ENCODE data around the gene RNF40. TPM values are rescaled to one million over a fixed set of nuclear protein-coding genes. Genes with fewer than 3 reads are reported as not detected.

RNF40 gene
- total and polyA plus RNA-seq, 2 of the 8 experiments (the other 6 are each of a cell fraction or from before 2014, with no cell fraction given): 38.5 to 68.7 TPM

DNA sequence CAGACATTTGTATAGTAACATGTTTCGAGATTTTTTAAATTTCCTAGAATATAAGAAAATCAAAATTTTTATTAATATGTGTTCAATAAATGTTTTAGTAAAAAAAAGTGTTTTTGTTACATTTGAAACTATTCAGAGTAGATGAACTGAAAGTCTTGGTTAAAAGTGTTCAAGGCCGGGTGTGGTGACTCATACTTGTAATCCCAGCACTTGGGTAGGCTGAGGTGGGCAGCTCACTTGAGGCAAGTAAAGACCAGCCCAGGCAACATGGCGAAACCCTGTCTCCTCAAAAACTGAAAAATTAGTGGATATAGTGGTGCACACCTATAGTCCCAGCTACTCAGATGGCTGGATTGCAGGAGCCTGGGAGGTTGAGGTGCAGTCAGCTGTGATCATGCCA lies 30.7 kb upstream of the RNF40 start:
- Histone ChIP-seq H2BK20ac (ENCODE audit: low read length) (no peak overlapping the region), H4K5ac (ENCODE audit: insufficient read length, low read depth, low read length) (no peak overlapping the region), H3K14ac (ENCODE audit: insufficient read length) (no peak overlapping the region), H2AK5ac (ENCODE audit: low read depth, low read length) (no peak overlapping the region), H2AFZ (ENCODE audit: low read length) (no peak overlapping the region), H3K27ac (ENCODE audit: low read depth, low read length) (no peak overlapping the region), H4K8ac (ENCODE audit: extremely low read depth, insufficient read depth, low read length) (no peak overlapping the region), H3K4ac (replicated peaks; ENCODE audit: insufficient read length, low read depth, low read length) (no peak overlapping the region), H2BK120ac (replicated peaks; ENCODE audit: low read depth, low read length) (no peak overlapping the region), H3K4me2 (ENCODE audit: insufficient read depth in 1 of 2, low read depth in 2 of 2, low read length in 2 of 2) (no peak overlapping the region), H3K27me3 (replicated peaks in 1 of 4; ENCODE audit: control insufficient read depth in 3 of 4, extremely low read depth in 1 of 4, insufficient read depth in 3 of 4, low read length in 3 of 4) (no peaks in the 10 kb centered on the region), H2BK5ac (ENCODE audit: low read depth, low read length) (no peak overlapping the region), H2BK12ac (ENCODE audit: low read depth, low read length) (no peak overlapping the region), H3K36me3 (ENCODE audit: control insufficient read depth in 2 of 4, insufficient read depth in 4 of 4, low read length in 3 of 4) (peaks cover 21 to 52% (median 41%) of the 10 kb centered on the region in 4 experiments), H3K56ac (replicated peaks; ENCODE audit: insufficient read length, low read depth, low read length) (no peak overlapping the region), H3K23me2 (ENCODE audit: low read depth, low read length) (no peaks in the 10 kb centered on the region), H3K79me2 (ENCODE audit: control insufficient read depth in 1 of 2, insufficient read depth in 2 of 2, low read length in 2 of 2) (no peaks in the 10 kb centered on the region; a peak in 1 of 4 replicates), H2BK15ac (ENCODE audit: low read length) (no peak overlapping the region), H4K91ac (replicated peaks; ENCODE audit: insufficient read length, low read length) (no peak overlapping the region), H3K18ac (ENCODE audit: extremely low read depth, low read length) (no peak overlapping the region), H3K4me1 (replicated peaks in 1 of 4; ENCODE audit: control insufficient read depth in 3 of 4, insufficient read depth in 4 of 4, low read length in 3 of 4) (peaks cover 0 to 3% (median 3%) of the 10 kb centered on the region in 4 experiments; a peak in 2 of 7 replicates), H3K79me1 (ENCODE audit: low read depth, low read length) (no peaks in the 10 kb centered on the region), H3K9me3 (ENCODE audit: insufficient read depth in 2 of 2, low read depth in 1 of 2, low read length in 1 of 2) (no peaks in the 10 kb centered on the region), H3K4me3 (ENCODE audit: extremely low read depth in 1 of 4, insufficient read depth in 2 of 4, low read depth in 3 of 4, low read length in 4 of 4) (no peak overlapping the region), H3K23ac (ENCODE audit: insufficient read length) (no peak overlapping the region), H3K9ac (replicated peaks in 1 of 4; ENCODE audit: extremely low read depth in 1 of 4, low read depth in 3 of 4, low read length in 3 of 4) (no peak overlapping the region), H4K20me1 (replicated peaks in 1 of 2; ENCODE audit: control insufficient read depth in 1 of 2, insufficient read depth in 2 of 2, low read length in 2 of 2) (peaks cover 0 to 4% of the 10 kb centered on the region in 2 experiments)
- ChIA-PET CTCF (ENCODE audit: partially characterized antibody) (no interaction called here), POLR2A (ENCODE audit: partially characterized antibody) (interaction anchor here (1.0 to 2.7 kb wide), 10 partner anchors 9 to 56 kb away, joined by 3 to 21 read pairs (median 4); partner anchors contain the start of genes PHKG2 and ZNF629)
- TF ChIP-seq MAFK (IDR thresholded peaks at IDR 0.05; ENCODE audit: low read depth, low read length) (no peak), RFX5 (IDR thresholded peaks at IDR 0.05; ENCODE audit: borderline replicate concordance, low read depth, low read length) (no peak), NRF1 (IDR thresholded peaks at IDR 0.05; ENCODE audit: low read depth, low read length) (no peak), TBP (IDR thresholded peaks at IDR 0.05; ENCODE audit: low read depth, low read length) (no peak), SRF (IDR thresholded peaks at IDR 0.05; ENCODE audit: low read depth, low read length) (no peak), CHD2 (IDR thresholded peaks at IDR 0.05; ENCODE audit: low read length) (no peak), SP2 (IDR thresholded peaks at IDR 0.05; ENCODE audit: low read length) (no peak), ZNF274 (IDR thresholded peaks at IDR 0.05; ENCODE audit: borderline replicate concordance, extremely low read depth, low read length) (no peak), BACH1 (IDR thresholded peaks at IDR 0.05; ENCODE audit: low read length) (no peak)
- DNase-seq (ENCODE audit: low read depth in 1 of 2, low spot score in 2 of 2) (no peak), FAIRE-seq (no peak)
- 84% methylated on average over 3 of the region's 3 CpGs; no CpG with 5 or more reads in 1 of the 2 experiments for WGBS, 2 experiments (ENCODE audit: extremely low coverage in 1 of 2, insufficient coverage in 1 of 2, insufficient read length in 1 of 2, insufficient replicate concordance in 2 of 2, low coverage in 1 of 2, low lambda C conversion rate in 2 of 2, missing lambda C conversion rate in 1 of 2)

Measured in H1 (cell line).